HepG2 (cell line): Measurements from ENCODE around the gene NAIF1. TPM values are rescaled to one million over a fixed set of nuclear protein-coding genes. Genes with fewer than 3 reads are reported as not detected.

Experiments used
- ATRX ChIP-seq: sonication (generic); formaldehyde crosslinking; IDR thresholded peaks from 2 replicates; pipeline ENCODE4 v1.4.0; 2020; ENCODE audit warnings: missing genetic modification reagents, borderline replicate concordance
- CBX5 ChIP-seq: sonication (generic); formaldehyde crosslinking; IDR thresholded peaks from 2 replicates; pipeline ENCODE4 v1.4.0; 2020; ENCODE audit warnings: missing genetic modification reagents, borderline replicate concordance
- ESRRA ChIP-seq: sonication (generic); formaldehyde crosslinking; IDR thresholded peaks from 2 replicates; pipeline ENCODE4 v1.5.1; 2020; ENCODE audit warnings: mild to moderate bottlenecking, low read depth, missing genetic modification reagents
- FLYWCH1 ChIP-seq: sonication (generic); formaldehyde crosslinking; IDR thresholded peaks from 2 replicates; pipeline ENCODE4 v1.8.1; 2023; ENCODE audit warnings: mild to moderate bottlenecking, missing genetic modification reagents
- GATA4 ChIP-seq: sonication (generic); IDR thresholded peaks from 2 replicates; pipeline ENCODE4 v1.6.1; 2016; ENCODE audit warnings: antibody characterized with exemption, low read depth, borderline replicate concordance
- IRF2 ChIP-seq: IDR thresholded peaks from 2 replicates; pipeline ENCODE4 v1.6.1; 2018; ENCODE audit warnings: missing genetic modification reagents, missing compliant biosample characterization
- MED1 ChIP-seq: sonication (generic); formaldehyde crosslinking; IDR thresholded peaks from 2 replicates; pipeline ENCODE4 v1.4.0; 2020; ENCODE audit warnings: missing genetic modification reagents
- SALL2 ChIP-seq: sonication (generic); formaldehyde crosslinking; IDR thresholded peaks from 2 replicates; pipeline ENCODE4 v1.8.1; 2023; ENCODE audit warnings: mild to moderate bottlenecking, missing genetic modification reagents, inconsistent platforms
- SIN3A ChIP-seq: IDR thresholded peaks from 2 replicates; pipeline ENCODE4 v1.6.1; 2011; ENCODE audit warnings: low read depth, mild to moderate bottlenecking, control low read depth, low read length, borderline replicate concordance
- SPEN ChIP-seq: sonication (generic); formaldehyde crosslinking; IDR thresholded peaks from 2 replicates; pipeline ENCODE4 v1.5.1; 2020; ENCODE audit warnings: low read depth, mild to moderate bottlenecking, missing genetic modification reagents
- TBP ChIP-seq: sonication (generic); formaldehyde crosslinking; IDR thresholded peaks from 2 replicates; pipeline ENCODE4 v1.5.0; 2020; ENCODE audit warnings: missing genetic modification reagents
- THAP11 ChIP-seq: IDR thresholded peaks from 2 replicates; pipeline ENCODE4 v1.6.1; 2016; ENCODE audit warnings: missing biosample characterization, missing genetic modification reagents
- ZC3H13 ChIP-seq: sonication (generic); formaldehyde crosslinking; IDR thresholded peaks from 2 replicates; pipeline ENCODE4 v1.8.1; 2023; ENCODE audit warnings: mild to moderate bottlenecking, missing genetic modification reagents, moderate library complexity
- ZNF292 ChIP-seq: sonication (generic); formaldehyde crosslinking; IDR thresholded peaks from 2 replicates; pipeline ENCODE4 v1.8.1; 2022; ENCODE audit warnings: mild to moderate bottlenecking, low read depth, missing genetic modification reagents, borderline replicate concordance
- ZNF737 ChIP-seq: sonication (generic); formaldehyde crosslinking; IDR thresholded peaks from 2 replicates; pipeline ENCODE4 v1.5.0; 2020; ENCODE audit warnings: missing genetic modification reagents, mild to moderate bottlenecking, borderline replicate concordance
- ZNF761 ChIP-seq: sonication (generic); formaldehyde crosslinking; conservative IDR thresholded peaks from 2 replicates; pipeline ENCODE4 v1.4.0; 2020; ENCODE audit warnings: mild to moderate bottlenecking, missing genetic modification reagents
- ZNF841 ChIP-seq: sonication (generic); formaldehyde crosslinking; IDR thresholded peaks from 2 replicates; pipeline ENCODE4 v1.8.1; 2023; ENCODE audit warnings: missing genetic modification reagents, borderline replicate concordance
- polyA plus RNA-seq, 8 experiments: library from polyadenylated mRNA; depleted of rRNA in 3 of 8; stranded (reverse) in 7 of 8; unstranded in 1 of 8; fragments of >200 nt; fragmentation: Illumina TruSeq in 4 of 8; extraction: Trizol in 4 of 8; gene quantifications; 2 replicates each; pipeline versions ENCODE4 v1.2.1 to v1.2.3, GENCODE V29; 2011 to 2016; ENCODE audit warnings: low read depth in 4 of 8, missing spikeins in 1 of 8, mixed read lengths in 1 of 8; ENCODE audit not compliant: insufficient read depth in 1 of 8
- total RNA-seq, 5 experiments: library from RNA; depleted of rRNA; stranded (reverse); fragments of >200 nt; fragmentation: Illumina TruSeq; extraction: Trizol; gene quantifications; 2 replicates each; pipeline ENCODE4 v1.2.3, GENCODE V29; 2016; ENCODE audit warnings: low read depth in 1 of 5
- TF ChIP-seq, protein P1 (sequence below): sonication (generic); formaldehyde crosslinking; conservative IDR thresholded peaks from 2 replicates; pipeline ENCODE4 v1.4.0; 2020; ENCODE audit warnings: missing genetic modification reagents
- TF ChIP-seq, protein P2 (sequence below): sonication (generic); formaldehyde crosslinking; IDR thresholded peaks from 2 replicates; pipeline ENCODE4 v1.4.0; 2020; ENCODE audit warnings: missing genetic modification reagents
- TF ChIP-seq, protein P3 (sequence below): IDR thresholded peaks from 2 replicates; pipeline ENCODE4 v1.6.1; 2016; ENCODE audit warnings: low read depth, missing genetic modification reagents, missing compliant biosample characterization

Gene NAIF1
- total and polyA plus RNA-seq, 2 of the 13 experiments (the other 11 are each of a cell fraction or from before 2014, with no cell fraction given), result 6.0 to 6.9 TPM

DNA sequence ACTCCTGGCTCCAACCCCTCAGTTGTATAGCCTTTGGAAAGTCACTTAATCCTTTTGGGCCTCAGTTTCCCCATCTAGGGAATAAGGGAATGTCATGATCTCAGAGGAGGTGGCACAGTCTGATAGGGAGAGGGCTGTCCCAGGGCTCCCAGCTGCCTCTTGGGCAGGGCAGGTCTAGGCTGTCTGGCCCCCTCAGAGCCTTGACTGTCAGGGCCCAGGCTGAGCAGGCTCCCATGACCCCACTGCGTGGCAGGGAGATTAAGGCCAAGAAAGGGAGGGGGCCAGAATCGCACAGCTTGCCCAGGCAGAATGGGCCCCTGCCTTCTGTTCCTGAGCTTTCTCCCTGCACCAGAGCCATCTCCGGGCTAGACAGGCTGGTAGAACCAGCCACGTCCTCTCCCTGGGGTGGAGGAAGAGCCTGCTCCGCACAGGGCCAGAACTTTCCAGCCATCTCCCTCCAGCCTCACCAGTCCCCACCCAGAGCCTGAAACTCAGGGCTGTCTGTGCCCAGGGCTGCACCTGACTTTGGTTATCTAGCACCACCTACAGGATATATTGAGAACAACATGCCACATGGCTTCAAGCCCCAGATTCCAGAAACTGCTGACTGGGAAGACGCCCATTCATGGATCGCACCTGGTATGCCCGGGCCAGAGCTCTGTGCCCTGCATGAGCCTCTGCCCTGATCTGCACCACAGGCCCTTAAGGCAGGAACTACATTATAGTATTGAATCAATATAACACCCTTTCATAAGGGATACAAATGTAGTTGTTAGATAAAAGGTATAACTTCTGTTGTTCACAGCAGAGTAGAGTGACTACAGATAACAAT, 32.1 kb downstream of the NAIF1 start (continued):
- TF ChIP-seq ZNF737 (CRISPR knock-in tag), result no peak
- no peak for TF ChIP-seq FLYWCH1 (CRISPR knock-in tag)
- peak; percentile 38; the same call in 1 of the 2 replicates for TF ChIP-seq IRF2
- no peak for TF ChIP-seq GATA4
- TF ChIP-seq ESRRA (CRISPR knock-in tag), result no peak
- TF ChIP-seq ZNF761 (CRISPR knock-in tag), result no peak
- TF ChIP-seq ZC3H13 (CRISPR knock-in tag), result no peak
- peak; percentile 52; the same call in 1 of the 2 replicates for TF ChIP-seq CBX5 (CRISPR knock-in tag)
- no peak for TF ChIP-seq SIN3A
- no peak for TF ChIP-seq ATRX (CRISPR knock-in tag)
- TF ChIP-seq, protein P1, sequence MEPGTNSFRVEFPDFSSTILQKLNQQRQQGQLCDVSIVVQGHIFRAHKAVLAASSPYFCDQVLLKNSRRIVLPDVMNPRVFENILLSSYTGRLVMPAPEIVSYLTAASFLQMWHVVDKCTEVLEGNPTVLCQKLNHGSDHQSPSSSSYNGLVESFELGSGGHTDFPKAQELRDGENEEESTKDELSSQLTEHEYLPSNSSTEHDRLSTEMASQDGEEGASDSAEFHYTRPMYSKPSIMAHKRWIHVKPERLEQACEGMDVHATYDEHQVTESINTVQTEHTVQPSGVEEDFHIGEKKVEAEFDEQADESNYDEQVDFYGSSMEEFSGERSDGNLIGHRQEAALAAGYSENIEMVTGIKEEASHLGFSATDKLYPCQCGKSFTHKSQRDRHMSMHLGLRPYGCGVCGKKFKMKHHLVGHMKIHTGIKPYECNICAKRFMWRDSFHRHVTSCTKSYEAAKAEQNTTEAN, result no peak
- TF ChIP-seq SALL2 (CRISPR knock-in tag), result no peak
- no peak for TF ChIP-seq ZNF292
- TF ChIP-seq, protein P2, sequence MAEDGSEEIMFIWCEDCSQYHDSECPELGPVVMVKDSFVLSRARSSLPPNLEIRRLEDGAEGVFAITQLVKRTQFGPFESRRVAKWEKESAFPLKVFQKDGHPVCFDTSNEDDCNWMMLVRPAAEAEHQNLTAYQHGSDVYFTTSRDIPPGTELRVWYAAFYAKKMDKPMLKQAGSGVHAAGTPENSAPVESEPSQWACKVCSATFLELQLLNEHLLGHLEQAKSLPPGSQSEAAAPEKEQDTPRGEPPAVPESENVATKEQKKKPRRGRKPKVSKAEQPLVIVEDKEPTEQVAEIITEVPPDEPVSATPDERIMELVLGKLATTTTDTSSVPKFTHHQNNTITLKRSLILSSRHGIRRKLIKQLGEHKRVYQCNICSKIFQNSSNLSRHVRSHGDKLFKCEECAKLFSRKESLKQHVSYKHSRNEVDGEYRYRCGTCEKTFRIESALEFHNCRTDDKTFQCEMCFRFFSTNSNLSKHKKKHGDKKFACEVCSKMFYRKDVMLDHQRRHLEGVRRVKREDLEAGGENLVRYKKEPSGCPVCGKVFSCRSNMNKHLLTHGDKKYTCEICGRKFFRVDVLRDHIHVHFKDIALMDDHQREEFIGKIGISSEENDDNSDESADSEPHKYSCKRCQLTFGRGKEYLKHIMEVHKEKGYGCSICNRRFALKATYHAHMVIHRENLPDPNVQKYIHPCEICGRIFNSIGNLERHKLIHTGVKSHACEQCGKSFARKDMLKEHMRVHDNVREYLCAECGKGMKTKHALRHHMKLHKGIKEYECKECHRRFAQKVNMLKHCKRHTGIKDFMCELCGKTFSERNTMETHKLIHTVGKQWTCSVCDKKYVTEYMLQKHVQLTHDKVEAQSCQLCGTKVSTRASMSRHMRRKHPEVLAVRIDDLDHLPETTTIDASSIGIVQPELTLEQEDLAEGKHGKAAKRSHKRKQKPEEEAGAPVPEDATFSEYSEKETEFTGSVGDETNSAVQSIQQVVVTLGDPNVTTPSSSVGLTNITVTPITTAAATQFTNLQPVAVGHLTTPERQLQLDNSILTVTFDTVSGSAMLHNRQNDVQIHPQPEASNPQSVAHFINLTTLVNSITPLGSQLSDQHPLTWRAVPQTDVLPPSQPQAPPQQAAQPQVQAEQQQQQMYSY, result no peak
- peak; percentile 67 for TF ChIP-seq THAP11 (CRISPR knock-in tag)
- no peak for TF ChIP-seq MED1 (CRISPR knock-in tag)
- TF ChIP-seq SPEN (CRISPR knock-in tag), result peak; percentile 58; the same call in 1 of the 2 replicates
- TF ChIP-seq ZNF841 (CRISPR knock-in tag), result no peak
- TF ChIP-seq, protein P3, sequence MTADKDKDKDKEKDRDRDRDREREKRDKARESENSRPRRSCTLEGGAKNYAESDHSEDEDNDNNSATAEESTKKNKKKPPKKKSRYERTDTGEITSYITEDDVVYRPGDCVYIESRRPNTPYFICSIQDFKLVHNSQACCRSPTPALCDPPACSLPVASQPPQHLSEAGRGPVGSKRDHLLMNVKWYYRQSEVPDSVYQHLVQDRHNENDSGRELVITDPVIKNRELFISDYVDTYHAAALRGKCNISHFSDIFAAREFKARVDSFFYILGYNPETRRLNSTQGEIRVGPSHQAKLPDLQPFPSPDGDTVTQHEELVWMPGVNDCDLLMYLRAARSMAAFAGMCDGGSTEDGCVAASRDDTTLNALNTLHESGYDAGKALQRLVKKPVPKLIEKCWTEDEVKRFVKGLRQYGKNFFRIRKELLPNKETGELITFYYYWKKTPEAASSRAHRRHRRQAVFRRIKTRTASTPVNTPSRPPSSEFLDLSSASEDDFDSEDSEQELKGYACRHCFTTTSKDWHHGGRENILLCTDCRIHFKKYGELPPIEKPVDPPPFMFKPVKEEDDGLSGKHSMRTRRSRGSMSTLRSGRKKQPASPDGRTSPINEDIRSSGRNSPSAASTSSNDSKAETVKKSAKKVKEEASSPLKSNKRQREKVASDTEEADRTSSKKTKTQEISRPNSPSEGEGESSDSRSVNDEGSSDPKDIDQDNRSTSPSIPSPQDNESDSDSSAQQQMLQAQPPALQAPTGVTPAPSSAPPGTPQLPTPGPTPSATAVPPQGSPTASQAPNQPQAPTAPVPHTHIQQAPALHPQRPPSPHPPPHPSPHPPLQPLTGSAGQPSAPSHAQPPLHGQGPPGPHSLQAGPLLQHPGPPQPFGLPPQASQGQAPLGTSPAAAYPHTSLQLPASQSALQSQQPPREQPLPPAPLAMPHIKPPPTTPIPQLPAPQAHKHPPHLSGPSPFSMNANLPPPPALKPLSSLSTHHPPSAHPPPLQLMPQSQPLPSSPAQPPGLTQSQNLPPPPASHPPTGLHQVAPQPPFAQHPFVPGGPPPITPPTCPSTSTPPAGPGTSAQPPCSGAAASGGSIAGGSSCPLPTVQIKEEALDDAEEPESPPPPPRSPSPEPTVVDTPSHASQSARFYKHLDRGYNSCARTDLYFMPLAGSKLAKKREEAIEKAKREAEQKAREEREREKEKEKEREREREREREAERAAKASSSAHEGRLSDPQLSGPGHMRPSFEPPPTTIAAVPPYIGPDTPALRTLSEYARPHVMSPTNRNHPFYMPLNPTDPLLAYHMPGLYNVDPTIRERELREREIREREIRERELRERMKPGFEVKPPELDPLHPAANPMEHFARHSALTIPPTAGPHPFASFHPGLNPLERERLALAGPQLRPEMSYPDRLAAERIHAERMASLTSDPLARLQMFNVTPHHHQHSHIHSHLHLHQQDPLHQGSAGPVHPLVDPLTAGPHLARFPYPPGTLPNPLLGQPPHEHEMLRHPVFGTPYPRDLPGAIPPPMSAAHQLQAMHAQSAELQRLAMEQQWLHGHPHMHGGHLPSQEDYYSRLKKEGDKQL (CRISPR knock-in tag), result no peak
- TF ChIP-seq TBP, result no peak
